ENCODE data around the gene STAG1.
"Not testable (repeated sequence)": the region's sequence is repeated elsewhere in the genome, so short reads cannot be mapped to it uniquely, and the experiment has no call there.

Gene STAG1

GRCh38 chr3:136741063-136741462, 11.1 kb downstream of the STAG1 start:
- no peak for DNase-seq

GRCh38 chr3:136740351-136740958, 11.7 kb downstream of the STAG1 start:
- DNase-seq: no peak

- DNase-seq: not testable (repeated sequence)
Observed at GRCh38 chr3:136736950-136737349, 15.2 kb downstream of the STAG1 start.

- no peak for DNase-seq
Observed at GRCh38 chr3:136735103-136735502, 17.1 kb downstream of the STAG1 start.

- peak in 1 of 2 donors; percentile 12 for DNase-seq
Observed at GRCh38 chr3:136734382-136735070, 17.7 kb downstream of the STAG1 start.

GRCh38 chr3:136733317-136733833, 18.8 kb downstream of the STAG1 start:
- DNase-seq: no peak

GRCh38 chr3:136731274-136731884, 20.8 kb downstream of the STAG1 start:
- no peak for DNase-seq

- DNase-seq: no peak
Observed at GRCh38 chr3:136730595-136731273, 21.4 kb downstream of the STAG1 start.

GRCh38 chr3:136728918-136729317, 23.3 kb downstream of the STAG1 start:
- no peak for DNase-seq

GRCh38 chr3:136728473-136728872, 23.7 kb downstream of the STAG1 start:
- no peak for DNase-seq

GRCh38 chr3:136725468-136725867, 26.7 kb downstream of the STAG1 start:
- DNase-seq: no peak

- DNase-seq: not testable (repeated sequence)
Observed at GRCh38 chr3:136722916-136723315, 29.3 kb downstream of the STAG1 start.

- DNase-seq: not testable (repeated sequence)
Observed at GRCh38 chr3:136722399-136722798, 29.8 kb downstream of the STAG1 start.

GRCh38 chr3:136720091-136720490, 32.1 kb downstream of the STAG1 start:
- no peak for DNase-seq

GRCh38 chr3:136716629-136717028, 35.5 kb downstream of the STAG1 start:
- no peak for DNase-seq

GRCh38 chr3:136714020-136714419, 38.2 kb downstream of the STAG1 start:
- no peak for DNase-seq

- DNase-seq: no peak
Observed at GRCh38 chr3:136712941-136713340, 39.2 kb downstream of the STAG1 start.

- DNase-seq: not testable (repeated sequence)
Observed at GRCh38 chr3:136711888-136712287, 40.3 kb downstream of the STAG1 start.

- no peak for DNase-seq
Observed at GRCh38 chr3:136711277-136711676, 40.9 kb downstream of the STAG1 start.

GRCh38 chr3:136709775-136710174, 42.4 kb downstream of the STAG1 start:
- not testable (repeated sequence) for DNase-seq

GRCh38 chr3:136708333-136708985, 43.7 kb downstream of the STAG1 start:
- DNase-seq: no peak

- no peak for DNase-seq
Observed at GRCh38 chr3:136703429-136703828, 48.7 kb downstream of the STAG1 start.
